ENCODE results near the gene KCNJ4.

KCNJ4 gene

GRCh38 chr22:38431266-38432010, 23.6 kb downstream of the KCNJ4 start:
- no peak for DNase-seq (ENCODE audit: low read depth in 2 of 2)

- no peak for DNase-seq (ENCODE audit: low read depth in 2 of 2)
Observed at GRCh38 chr22:38429499-38430068, 25.4 kb downstream of the KCNJ4 start.

- no peak for DNase-seq (ENCODE audit: low read depth in 2 of 2)
Observed at GRCh38 chr22:38428714-38429113, 26.3 kb downstream of the KCNJ4 start.

GRCh38 chr22:38427940-38428339, 27.1 kb downstream of the KCNJ4 start:
- DNase-seq (ENCODE audit: low read depth in 2 of 2): no peak

GRCh38 chr22:38427465-38427864, 27.5 kb downstream of the KCNJ4 start:
- no peak for DNase-seq (ENCODE audit: low read depth in 2 of 2)

GRCh38 chr22:38426628-38427027, 28.4 kb downstream of the KCNJ4 start:
- DNase-seq (ENCODE audit: low read depth in 2 of 2): no peak

- no peak for DNase-seq (ENCODE audit: low read depth in 2 of 2)
Observed at GRCh38 chr22:38424525-38425080, 30.4 kb downstream of the KCNJ4 start.

- no peak for DNase-seq (ENCODE audit: low read depth in 2 of 2)
Observed at GRCh38 chr22:38423512-38424503, 31.2 kb downstream of the KCNJ4 start.

GRCh38 chr22:38422611-38423511, 32.1 kb downstream of the KCNJ4 start:
- no peak for DNase-seq (ENCODE audit: low read depth in 2 of 2)

- DNase-seq (ENCODE audit: low read depth in 2 of 2): no peak
Observed at GRCh38 chr22:38420734-38421133, 34.3 kb downstream of the KCNJ4 start.

- no peak for DNase-seq (ENCODE audit: low read depth in 2 of 2)
Observed at GRCh38 chr22:38419858-38420160, 35.2 kb downstream of the KCNJ4 start.

- DNase-seq (ENCODE audit: low read depth in 2 of 2): no peak
Observed at GRCh38 chr22:38419121-38419857, 35.7 kb downstream of the KCNJ4 start.

GRCh38 chr22:38418589-38418988, 36.4 kb downstream of the KCNJ4 start:
- DNase-seq (ENCODE audit: low read depth in 2 of 2): no peak

GRCh38 chr22:38417252-38418060, 37.5 kb downstream of the KCNJ4 start:
- DNase-seq (ENCODE audit: low read depth in 2 of 2): no peak

- no peak for DNase-seq (ENCODE audit: low read depth in 2 of 2)
Observed at GRCh38 chr22:38416621-38417251, 38.3 kb downstream of the KCNJ4 start.

GRCh38 chr22:38415561-38416321, 39.3 kb downstream of the KCNJ4 start:
- no peak for DNase-seq (ENCODE audit: low read depth in 2 of 2)

GRCh38 chr22:38415046-38415445, 40.0 kb downstream of the KCNJ4 start:
- no peak for DNase-seq (ENCODE audit: low read depth in 2 of 2)

- no peak for DNase-seq (ENCODE audit: low read depth in 2 of 2)
Observed at GRCh38 chr22:38414009-38414395, 41.0 kb downstream of the KCNJ4 start.
